K562 (cell line): ENCODE measurements around the gene ZNF322. TPM values are rescaled to one million over a fixed set of nuclear protein-coding genes. Genes with fewer than 3 reads are reported as not detected.

Experiments used
- ATF3 ChIP-seq, 2 experiments: fragments of 450-650 bp in 1 of 2; sonication (generic) in 1 of 2; formaldehyde crosslinking in 1 of 2; IDR thresholded peaks in 1 of 2; conservative IDR thresholded peaks in 1 of 2; 2 replicates each; pipeline versions ENCODE4 v1.6.1 to v1.8.1; 2016 to 2023; ENCODE audit warnings: mild to moderate bottlenecking in 2 of 2, moderate library complexity in 2 of 2, inconsistent platforms in 1 of 2, missing genetic modification reagents in 1 of 2
- BMI1 ChIP-seq: fragments of 150-350 bp; IDR thresholded peaks from 2 replicates; pipeline ENCODE4 v1.6.1; 2014; ENCODE audit warnings: low read length
- CBFA2T3 ChIP-seq: fragments of 450-650 bp; IDR thresholded peaks from 2 replicates; pipeline ENCODE4 v1.6.1; 2017
- CCAR2 ChIP-seq: fragments of 200-400 bp; formaldehyde crosslinking; IDR thresholded peaks from 2 replicates; pipeline ENCODE4 v1.6.1; 2017; ENCODE audit warnings: mild to moderate bottlenecking, low read depth, low read length
- CHD4 ChIP-seq: fragments of 200-600 bp; sonication (generic); IDR thresholded peaks from 3 replicates; pipeline ENCODE4 v1.6.1; 2012; ENCODE audit warnings: low read depth, mild to moderate bottlenecking, mixed read lengths, low read length, inconsistent platforms; ENCODE audit not compliant: insufficient read depth, insufficient replicate concordance, poor library complexity, severe bottlenecking
- FOXM1 ChIP-seq, 2 experiments: fragments of 450-650 bp in 1 of 2; sonication (generic) in 1 of 2; formaldehyde crosslinking in 1 of 2; IDR thresholded peaks; 2 replicates each; pipeline versions ENCODE4 v1.6.1 to v1.9.0; 2017 to 2022; ENCODE audit warnings: low read depth in 2 of 2, mild to moderate bottlenecking in 2 of 2, missing genetic modification reagents in 1 of 2, moderate library complexity in 1 of 2
- GABPB2 ChIP-seq: fragments of 250-450 bp; sonication (Bioruptor Pico); conservative IDR thresholded peaks from 2 replicates; pipeline ENCODE4 v1.5.1; 2021; ENCODE audit warnings: mild to moderate bottlenecking
- GATAD2B ChIP-seq: fragments of 450-650 bp; IDR thresholded peaks from 2 replicates; pipeline ENCODE4 v1.6.1; 2017; ENCODE audit warnings: mild to moderate bottlenecking, borderline replicate concordance
- HNRNPH1 ChIP-seq: fragments of 200-400 bp; formaldehyde crosslinking; optimal IDR thresholded peaks from 2 replicates; pipeline ENCODE3; 2017; ENCODE audit warnings: low read depth, mild to moderate bottlenecking, low read length, moderate library complexity
- HNRNPUL1 ChIP-seq: fragments of 200-400 bp; formaldehyde crosslinking; IDR thresholded peaks from 2 replicates; pipeline ENCODE4 v1.6.1; 2017; ENCODE audit warnings: low read length
- HSF4 ChIP-seq: fragments of 250-450 bp; sonication (Bioruptor Pico); IDR thresholded peaks from 2 replicates; pipeline ENCODE4 v2.1.2; 2022; ENCODE audit warnings: mild to moderate bottlenecking, moderate library complexity, borderline replicate concordance
- KDM2B ChIP-seq: fragments of 250-450 bp; sonication (Bioruptor Pico); IDR thresholded peaks from 2 replicates; pipeline ENCODE4 v1.8.0; 2021; ENCODE audit warnings: mild to moderate bottlenecking, moderate library complexity
- KLF10 ChIP-seq: fragments of 250-450 bp; sonication (Bioruptor Pico); IDR thresholded peaks from 2 replicates; pipeline ENCODE4 v1.6.1; 2021; ENCODE audit warnings: matching md5 sums
- PCBP2 ChIP-seq: fragments of 200-400 bp; formaldehyde crosslinking; IDR thresholded peaks from 2 replicates; pipeline ENCODE4 v1.6.1; 2018; ENCODE audit warnings: low read length, low read depth, mild to moderate bottlenecking, moderate library complexity; ENCODE audit not compliant: poor library complexity, severe bottlenecking
- PHB ChIP-seq: fragments of 250-450 bp; sonication (Bioruptor Pico); IDR thresholded peaks from 2 replicates; pipeline ENCODE4 v1.5.0; 2021
- RAD51 ChIP-seq: fragments of 450-650 bp; IDR thresholded peaks from 2 replicates; pipeline ENCODE4 v1.7.1; 2016; ENCODE audit warnings: low read depth, mild to moderate bottlenecking, borderline replicate concordance
- RBM34 ChIP-seq: fragments of 200-400 bp; formaldehyde crosslinking; IDR thresholded peaks from 2 replicates; pipeline ENCODE4 v1.6.1; 2018; ENCODE audit warnings: low read length, borderline replicate concordance; ENCODE audit not compliant: insufficient read depth
- SNAPC5 ChIP-seq: fragments of 250-450 bp; sonication (Bioruptor Pico); IDR thresholded peaks from 2 replicates; pipeline ENCODE4 v1.8.0; 2021; ENCODE audit warnings: moderate library complexity, mild to moderate bottlenecking, inconsistent platforms
- SNIP1 ChIP-seq: fragments of 450-650 bp; IDR thresholded peaks from 2 replicates; pipeline ENCODE4 v1.7.1; 2017; ENCODE audit warnings: low read depth, mild to moderate bottlenecking
- THRAP3 ChIP-seq: fragments of 450-650 bp; IDR thresholded peaks from 2 replicates; pipeline ENCODE4 v1.6.1; 2016; ENCODE audit warnings: mild to moderate bottlenecking, inconsistent platforms, borderline replicate concordance
- ZKSCAN8 ChIP-seq: fragments of 200-800 bp; sonication (Bioruptor generic); IDR thresholded peaks from 2 replicates; pipeline ENCODE4 v1.6.1; 2016; ENCODE audit warnings: missing genetic modification characterization, missing compliant biosample characterization
- ZNF134 ChIP-seq: fragments of 250-450 bp; sonication (Bioruptor Pico); conservative IDR thresholded peaks from 2 replicates; pipeline ENCODE4 v1.4.0; 2020
- ZNF551 ChIP-seq: fragments of 250-450 bp; sonication (Bioruptor Pico); IDR thresholded peaks from 2 replicates; pipeline ENCODE4 v1.5.0; 2021; ENCODE audit warnings: mild to moderate bottlenecking, moderate library complexity
- ZSCAN29 ChIP-seq: fragments of 450-650 bp; IDR thresholded peaks from 2 replicates; pipeline ENCODE4 v1.6.1; 2017
- polyA plus RNA-seq, 8 experiments: library from polyadenylated mRNA; depleted of rRNA in 4 of 8; stranded (reverse) in 5 of 8; unstranded in 3 of 8; fragments of >200 nt; fragmentation: Nextera tagmentation in 2 of 8; fragmentation: Illumina TruSeq in 1 of 8; extraction: Ambion mirVana in 2 of 8; extraction: Trizol in 1 of 8; gene quantifications; 2 replicates each; pipeline versions ENCODE4 v1.2.1 to v1.2.3, GENCODE V29; 2011 to 2014; ENCODE audit warnings: inconsistent platforms in 1 of 8, missing spikeins in 1 of 8
- total RNA-seq, 7 experiments: library from RNA; depleted of rRNA in 6 of 7; stranded (reverse); fragments of >200 nt in 6 of 7; fragmentation: Illumina TruSeq in 2 of 7; extraction: Trizol in 2 of 7; gene quantifications; 2 replicates each; pipeline versions ENCODE4 v1.2.1 to v1.2.3, GENCODE V29; 2011 to 2021; ENCODE audit warnings: low replicate concordance in 1 of 7
- TF ChIP-seq, protein P1 (sequence below), 3 experiments: IDR thresholded peaks in 2 of 3; conservative IDR thresholded peaks in 1 of 3; 2 replicates each; pipeline ENCODE4 v1.5.1; 2011 to 2012; ENCODE audit warnings: low read length in 3 of 3, mild to moderate bottlenecking in 3 of 3, control low read depth in 2 of 3, improper control_type of control experiment in 1 of 3, inconsistent platforms in 1 of 3, low read depth in 1 of 3, mixed read lengths in 1 of 3, moderate library complexity in 1 of 3; ENCODE audit not compliant: insufficient read depth in 2 of 3
- TF ChIP-seq, protein P2 (sequence below): sonication (generic); formaldehyde crosslinking; IDR thresholded peaks from 2 replicates; pipeline ENCODE4 v1.8.0; 2022; ENCODE audit warnings: missing genetic modification reagents, mild to moderate bottlenecking, moderate library complexity, borderline replicate concordance

Gene ZNF322
- total and polyA plus RNA-seq, 9 of the 15 experiments (the other 6 are each of a cell fraction or from before 2014, with no cell fraction given): 4.7 to 31.2 (median 18.7) TPM

- no peak for TF ChIP-seq THRAP3
- no peak for TF ChIP-seq KLF10 (CRISPR knock-in tag)
- TF ChIP-seq CCAR2: no peak
- no peak for TF ChIP-seq CBFA2T3
- TF ChIP-seq ZKSCAN8 (CRISPR knock-in tag): no peak
- TF ChIP-seq ZSCAN29: peak; percentile 88
- TF ChIP-seq FOXM1 (IDR thresholded peaks at IDR 0.05; ENCODE audit: low read depth): no peak
- peak; percentile 43; the same call in 1 of the 2 replicates for TF ChIP-seq FOXM1 (CRISPR knock-in tag; IDR thresholded peaks at IDR 0.05; ENCODE audit: low read depth)
- TF ChIP-seq HSF4 (CRISPR knock-in tag): no peak
- TF ChIP-seq ZNF134 (CRISPR knock-in tag): no peak
- TF ChIP-seq CHD4: no peak
- TF ChIP-seq SNAPC5 (CRISPR knock-in tag): no peak
- TF ChIP-seq ATF3 (IDR thresholded peaks at IDR 0.05): no peak
- no peak; the same call in 1 of the 2 replicates for TF ChIP-seq ATF3 (CRISPR knock-in tag; conservative IDR thresholded peaks at IDR 0.05)
- TF ChIP-seq SNIP1: no peak
- 0 out of 2 replicates have a peak, but pooled peaks have one; percentile 28 for TF ChIP-seq BMI1
- peak; percentile 8; the same call in 1 of the 2 replicates for TF ChIP-seq RAD51
- TF ChIP-seq KDM2B (CRISPR knock-in tag): no peak
- no peak for TF ChIP-seq RBM34
- no peak for TF ChIP-seq PHB (CRISPR knock-in tag)
- TF ChIP-seq HNRNPUL1: no peak
- TF ChIP-seq GATAD2B: peak; percentile 53; the same call in 1 of the 2 replicates
- no peak for TF ChIP-seq PCBP2
- TF ChIP-seq, protein P1, sequence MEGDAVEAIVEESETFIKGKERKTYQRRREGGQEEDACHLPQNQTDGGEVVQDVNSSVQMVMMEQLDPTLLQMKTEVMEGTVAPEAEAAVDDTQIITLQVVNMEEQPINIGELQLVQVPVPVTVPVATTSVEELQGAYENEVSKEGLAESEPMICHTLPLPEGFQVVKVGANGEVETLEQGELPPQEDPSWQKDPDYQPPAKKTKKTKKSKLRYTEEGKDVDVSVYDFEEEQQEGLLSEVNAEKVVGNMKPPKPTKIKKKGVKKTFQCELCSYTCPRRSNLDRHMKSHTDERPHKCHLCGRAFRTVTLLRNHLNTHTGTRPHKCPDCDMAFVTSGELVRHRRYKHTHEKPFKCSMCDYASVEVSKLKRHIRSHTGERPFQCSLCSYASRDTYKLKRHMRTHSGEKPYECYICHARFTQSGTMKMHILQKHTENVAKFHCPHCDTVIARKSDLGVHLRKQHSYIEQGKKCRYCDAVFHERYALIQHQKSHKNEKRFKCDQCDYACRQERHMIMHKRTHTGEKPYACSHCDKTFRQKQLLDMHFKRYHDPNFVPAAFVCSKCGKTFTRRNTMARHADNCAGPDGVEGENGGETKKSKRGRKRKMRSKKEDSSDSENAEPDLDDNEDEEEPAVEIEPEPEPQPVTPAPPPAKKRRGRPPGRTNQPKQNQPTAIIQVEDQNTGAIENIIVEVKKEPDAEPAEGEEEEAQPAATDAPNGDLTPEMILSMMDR (IDR thresholded peaks at IDR 0.05 in 2 of 3, conservative IDR thresholded peaks at IDR 0.05 in 1 of 3; ENCODE audit: insufficient read depth in 2 of 3, low read depth in 1 of 3, low read length in 3 of 3): peak; percentile 97 to 98 (median 98)
- TF ChIP-seq, protein P2, sequence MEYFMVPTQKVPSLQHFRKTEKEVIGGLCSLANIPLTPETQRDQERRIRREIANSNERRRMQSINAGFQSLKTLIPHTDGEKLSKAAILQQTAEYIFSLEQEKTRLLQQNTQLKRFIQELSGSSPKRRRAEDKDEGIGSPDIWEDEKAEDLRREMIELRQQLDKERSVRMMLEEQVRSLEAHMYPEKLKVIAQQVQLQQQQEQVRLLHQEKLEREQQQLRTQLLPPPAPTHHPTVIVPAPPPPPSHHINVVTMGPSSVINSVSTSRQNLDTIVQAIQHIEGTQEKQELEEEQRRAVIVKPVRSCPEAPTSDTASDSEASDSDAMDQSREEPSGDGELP: peak; percentile 91
- TF ChIP-seq ZNF551: no peak
- TF ChIP-seq HNRNPH1: no peak
- no peak for TF ChIP-seq GABPB2 (CRISPR knock-in tag)
Observed at GRCh38 chr6:26595669-26596269, 63.8 kb downstream of the ZNF322 start (continued).
